Upper lobe of left lung (tissue), 6 donors: ENCODE measurements around the gene WNK2. TPM values are rescaled to one million over a fixed set of nuclear protein-coding genes. Genes with fewer than 3 reads are reported as not detected.
A peak's percentile ranks its signal among the peaks of the same experiment; 100 is the strongest.

Experiments used
- ATAC-seq, 2 donors: fragments of 200-7000 bp; cut with Tn5 transposase; one replicate each; pipeline ENCODE4 v1.9.1; 2022; ENCODE audit warnings: mild to moderate bottlenecking in 2 of 2, moderate library complexity in 2 of 2; ENCODE audit not compliant: low FRiP score in 2 of 2
- DNase-seq, 2 donors: peaks; one replicate each; pipeline ENCODE4 v3.0.0-alpha.2; 2019 to 2020
- H3K27ac ChIP-seq, 4 donors: fragments of 200-600 bp; sonication (generic); one replicate each; pipeline ENCODE4 v1.5.1; 2016 to 2019
- H3K27me3 ChIP-seq, 4 donors: fragments of 200-600 bp; sonication (generic); one replicate each; pipeline ENCODE4 v1.5.1; 2017 to 2019
- H3K36me3 ChIP-seq, 4 donors: fragments of 200-600 bp; sonication (generic); one replicate each; pipeline ENCODE4 v1.5.1; 2016 to 2019
- H3K4me1 ChIP-seq, 4 donors: fragments of 200-600 bp; sonication (generic); one replicate each; pipeline ENCODE4 v1.5.1; 2018 to 2019
- H3K4me3 ChIP-seq, 4 donors: fragments of 200-600 bp; sonication (generic); one replicate each; pipeline ENCODE4 v1.5.1; 2017 to 2019; ENCODE audit warnings: mild to moderate bottlenecking in 2 of 4, moderate library complexity in 1 of 4
- H3K9me3 ChIP-seq, 4 donors: fragments of 200-600 bp; sonication (generic); one replicate each; pipeline ENCODE4 v1.5.1; 2018 to 2019
- CTCF ChIP-seq, 6 experiments: fragments of 450-650 bp in 4 of 6; fragments of 200-600 bp in 2 of 6; sonication (generic) in 2 of 6; IDR thresholded peaks; one replicate each; pipeline ENCODE4 v1.5.1; 2016 to 2019; ENCODE audit warnings: antibody characterized with exemption in 6 of 6
- EP300 ChIP-seq, 4 donors: sonication (generic); formaldehyde crosslinking; IDR thresholded peaks; one replicate each; pipeline ENCODE4 v1.5.1; 2017; ENCODE audit warnings: antibody characterized with exemption in 4 of 4, control low read depth in 2 of 4
- POLR2A ChIP-seq, 4 donors: fragments of 450-650 bp; IDR thresholded peaks; one replicate each; pipeline ENCODE4 v1.5.1; 2016 to 2017; ENCODE audit warnings: antibody characterized with exemption in 4 of 4, mild to moderate bottlenecking in 2 of 4
- POLR2AphosphoS5 ChIP-seq, 2 donors: sonication (generic); formaldehyde crosslinking; IDR thresholded peaks; one replicate each; pipeline ENCODE4 v1.5.1; 2017; ENCODE audit warnings: antibody characterized with exemption in 2 of 2
- WGBS, 2 donors: methylation state at CpG; one replicate each; pipeline ENCODE4 v1.1.5; 2017 to 2018; 5-methylcytosine and 5-hydroxymethylcytosine counted together
- total RNA-seq, 6 donors: library from RNA; depleted of rRNA in 4 of 6; stranded (reverse); fragments of >200 nt in 4 of 6; gene quantifications; one replicate each; pipeline versions ENCODE4 v1.1.0 to v1.2.1, GENCODE V29; 2016 to 2021
- donor health status: DM: no; HTN: no; CAD: no; lungs with moderate emphysema.
- donor health status: DM: no; HTN: yes; CAD: no; lungs with severe emphysema.

Gene WNK2
- total RNA-seq, 6 donors from 2014 or later: 1.1 to 11.5 (median 7.3) TPM

DNA sequence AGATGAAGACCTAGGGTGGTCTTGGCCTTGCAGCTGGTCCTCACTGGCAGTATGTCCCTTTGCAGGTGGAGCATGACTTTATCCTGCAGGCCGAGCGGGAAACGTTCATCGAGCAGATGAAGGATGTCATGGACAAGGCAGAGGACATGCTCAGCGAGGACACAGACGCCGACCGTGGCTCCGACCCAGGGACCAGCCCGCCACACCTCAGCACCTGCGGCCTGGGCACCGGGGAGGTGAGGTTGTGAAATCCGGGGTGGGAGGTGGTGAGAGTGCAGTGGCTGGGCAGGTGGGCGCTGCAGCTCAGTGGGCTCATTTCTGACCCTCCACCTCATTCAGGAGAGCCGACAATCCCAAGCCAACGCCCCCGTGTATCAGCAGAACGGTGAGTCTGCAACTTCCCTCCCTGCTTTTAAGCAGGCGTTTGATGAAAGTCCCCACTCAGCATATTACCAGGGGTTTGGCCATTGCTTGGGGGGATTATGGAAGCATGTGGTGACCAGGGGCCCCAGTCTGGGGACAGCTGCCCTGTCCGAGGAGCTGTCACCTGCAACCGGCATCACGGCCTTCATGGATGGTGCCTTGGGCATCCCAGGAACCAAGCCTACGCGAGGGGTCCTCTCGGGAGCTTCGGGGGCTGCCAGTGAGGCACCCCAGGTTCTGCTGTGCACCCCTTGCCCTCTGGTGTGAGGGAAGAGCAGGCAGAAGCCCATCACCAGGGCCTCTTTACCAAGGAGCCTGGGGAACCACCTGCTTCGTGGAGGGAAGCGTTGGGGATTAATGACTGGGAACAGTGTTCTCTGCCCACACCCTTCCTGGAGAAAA lies 84.0 kb downstream of the WNK2 start:
- ATAC-seq: no peak
- Histone ChIP-seq H3K4me3 (no peak overlapping the region), H3K27me3 (no peaks in the 10 kb centered on the region), H3K9me3 (no peaks in the 10 kb centered on the region), H3K4me1 (no peaks in the 10 kb centered on the region), H3K36me3 (no peaks in the 10 kb centered on the region), H3K27ac (no peak overlapping the region)
- peak; percentile 7 to 64 for DNase-seq
- WGBS, 2 donors: 89 to 94% methylated on average over 24 to 28 of the region's 28 CpGs
- TF ChIP-seq CTCF (IDR thresholded peaks at IDR 0.05) (no peak), POLR2AphosphoS5 (IDR thresholded peaks at IDR 0.05) (no peak), POLR2A (IDR thresholded peaks at IDR 0.05) (no peak)

DNA sequence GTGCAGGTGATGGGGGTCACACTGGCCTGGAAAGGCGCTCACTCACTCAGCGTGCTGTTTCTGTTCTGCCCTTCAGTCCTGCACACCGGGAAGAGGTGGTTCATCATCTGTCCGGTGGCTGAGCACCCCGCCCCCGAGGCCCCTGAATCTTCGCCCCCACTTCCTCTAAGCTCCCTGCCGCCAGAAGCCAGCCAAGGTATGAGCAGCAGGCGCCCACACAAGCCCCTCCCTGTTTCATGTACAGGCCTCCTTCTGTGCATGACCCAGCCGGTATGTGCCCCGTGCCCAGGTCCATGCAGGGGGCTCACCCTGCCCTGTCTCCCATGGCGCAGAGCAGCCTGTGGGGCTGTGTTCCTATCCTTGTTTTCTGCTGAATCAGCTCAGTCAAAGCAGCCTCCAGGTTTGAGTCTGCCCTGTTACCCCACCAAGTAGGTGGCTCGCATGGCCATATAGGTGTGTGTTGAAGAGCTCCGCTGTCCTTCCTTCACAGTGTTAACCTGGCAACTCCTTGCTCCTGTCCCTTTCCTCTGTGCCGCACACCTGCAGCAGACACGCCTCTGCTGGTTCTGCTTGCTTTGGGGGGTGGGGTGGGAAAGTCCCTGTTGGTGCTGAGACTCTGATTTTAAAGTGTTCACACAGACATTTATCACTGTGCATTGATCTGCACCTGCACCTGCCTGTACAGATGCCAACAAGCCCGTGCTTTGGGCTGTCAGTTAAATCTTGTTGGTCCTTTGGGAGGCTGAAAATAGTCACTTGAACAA lies 84.8 kb downstream of the WNK2 start:
- Histone ChIP-seq H3K27me3 (no peaks in the 10 kb centered on the region), H3K9me3 (no peaks in the 10 kb centered on the region), H3K4me1 (no peaks in the 10 kb centered on the region), H3K36me3 (no peaks in the 10 kb centered on the region), H3K27ac (no peak overlapping the region), H3K4me3 (no peak overlapping the region)
- ATAC-seq (no peak), DNase-seq (no peak)
- 52 to 63% methylated on average over 7 to 17 of the region's 17 CpGs for WGBS, 2 donors
- TF ChIP-seq EP300 (IDR thresholded peaks at IDR 0.05) (no peak), POLR2A (IDR thresholded peaks at IDR 0.05) (no peak), CTCF (IDR thresholded peaks at IDR 0.05) (no peak), POLR2AphosphoS5 (IDR thresholded peaks at IDR 0.05) (no peak)

DNA sequence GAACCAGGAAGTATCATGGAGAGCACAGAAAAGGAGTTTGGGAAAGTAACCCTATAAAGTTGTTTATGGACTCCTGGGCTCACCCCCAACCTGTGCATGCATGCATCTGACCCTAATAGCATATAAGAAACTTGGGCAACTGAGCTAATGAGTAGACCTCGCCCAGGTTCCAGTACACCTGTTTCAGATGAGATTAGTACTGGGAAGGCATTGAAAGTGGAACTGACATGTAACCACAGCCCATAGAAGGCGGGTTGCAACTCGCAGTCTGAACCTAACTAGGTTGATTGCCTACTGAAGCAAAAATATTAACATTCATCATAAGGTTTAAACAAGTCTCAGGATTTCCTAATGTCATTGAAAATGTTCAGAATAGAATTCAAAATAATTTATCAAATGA lies 87.0 kb downstream of the WNK2 start:
- H3K36me3 ChIP-seq: no peaks in the 10 kb centered on the region
- no peak overlapping the region for H3K4me3 ChIP-seq
- WGBS, 2 donors: 88% methylated on average over 3 of the region's 3 CpGs
- TF ChIP-seq POLR2AphosphoS5 (IDR thresholded peaks at IDR 0.05) (no peak), CTCF (IDR thresholded peaks at IDR 0.05) (no peak), EP300 (IDR thresholded peaks at IDR 0.05) (no peak), POLR2A (IDR thresholded peaks at IDR 0.05) (no peak)
- no peak for ATAC-seq
- H3K9me3 ChIP-seq: no peaks in the 10 kb centered on the region
- no peaks in the 10 kb centered on the region for H3K4me1 ChIP-seq
- DNase-seq: no peak
- no peak overlapping the region for H3K27ac ChIP-seq
- no peaks in the 10 kb centered on the region for H3K27me3 ChIP-seq

GRCh38 chr9:93276973-93277372 lies 93.0 kb downstream of the WNK2 start:
- ATAC-seq (no peak), DNase-seq (no peak)
- H3K27me3 ChIP-seq: no peaks in the 10 kb centered on the region
- H3K36me3 ChIP-seq: no peaks in the 10 kb centered on the region
- no peak overlapping the region for H3K27ac ChIP-seq
- H3K4me3 ChIP-seq: no peak overlapping the region
- H3K9me3 ChIP-seq: no peaks in the 10 kb centered on the region
- WGBS, 2 donors: 91 to 98% methylated on average over 5 of the region's 5 CpGs
- TF ChIP-seq CTCF (IDR thresholded peaks at IDR 0.05) (no peak), POLR2AphosphoS5 (IDR thresholded peaks at IDR 0.05) (no peak), POLR2A (IDR thresholded peaks at IDR 0.05) (no peak), EP300 (IDR thresholded peaks at IDR 0.05) (no peak)
- no peaks in the 10 kb centered on the region for H3K4me1 ChIP-seq
